Endothelial cell (in vitro differentiated cells): ENCODE measurements around the gene RGS3. TPM values are rescaled to one million over a fixed set of nuclear protein-coding genes. Genes with fewer than 3 reads are reported as not detected.
A peak's percentile ranks its signal among the peaks of the same experiment; 100 is the strongest.

Experiments
- DNase-seq: peaks from one replicate; pipeline ENCODE4 v3.0.0; 2021; ENCODE audit warnings: low spot score
- H3K27ac Mint-ChIP-seq: one replicate; pipeline ENCODE4 v1.8.0; 2021; ENCODE audit warnings: mixed read lengths, inconsistent platforms; ENCODE audit not compliant: unreplicated experiment
- H3K27me3 Mint-ChIP-seq: one replicate; pipeline ENCODE4 v1.8.0; 2021; ENCODE audit warnings: mild to moderate bottlenecking, moderate library complexity, mixed read lengths, inconsistent platforms; ENCODE audit not compliant: unreplicated experiment
- H3K36me3 Mint-ChIP-seq: one replicate; pipeline ENCODE4 v1.8.0; 2021; ENCODE audit warnings: mild to moderate bottlenecking, low read depth, mixed read lengths, inconsistent platforms; ENCODE audit not compliant: unreplicated experiment
- H3K4me1 Mint-ChIP-seq: one replicate; pipeline ENCODE4 v1.8.0; 2021; ENCODE audit warnings: mild to moderate bottlenecking, mixed read lengths, inconsistent platforms; ENCODE audit not compliant: unreplicated experiment
- H3K4me3 Mint-ChIP-seq: one replicate; pipeline ENCODE4 v1.8.0; 2021; ENCODE audit warnings: mild to moderate bottlenecking, mixed read lengths, inconsistent platforms; ENCODE audit not compliant: unreplicated experiment
- H3K9me3 Mint-ChIP-seq: one replicate; pipeline ENCODE4 v1.8.0; 2021; ENCODE audit warnings: mixed read lengths, inconsistent platforms; ENCODE audit not compliant: unreplicated experiment
- CTCF ChIP-seq: fragments of 200-600 bp; sonication (generic); IDR thresholded peaks from one replicate; pipeline ENCODE4 v1.5.0; 2021; ENCODE audit warnings: antibody characterized with exemption; ENCODE audit not compliant: unreplicated experiment
- total RNA-seq: library from RNA; stranded (reverse); fragmentation: NEBNext Ultra II Directional; extraction: Animal tissue kit (Norgen Biotek cat#: 25700); gene quantifications from one replicate; pipeline ENCODE4 v1.2.1, GENCODE V29; 2021; ENCODE audit not compliant: unreplicated experiment

Gene RGS3
- total RNA-seq, 1 donor from 2014 or later = 474 TPM

GRCh38 chr9:113617550-113617949 lies 154.0 kb downstream of the RGS3 start:
- Mint-ChIP-seq H3K4me3 (no peak overlapping the region), H3K9me3 (no peaks in the 10 kb centered on the region), H3K36me3 (peaks cover 4% of the 10 kb centered on the region), H3K27me3 (peaks cover 27% of the 10 kb centered on the region), H3K27ac (peak overlapping the region; percentile 72), H3K4me1 (peaks cover 71% of the 10 kb centered on the region)
- no peak for DNase-seq
- no peak for TF ChIP-seq CTCF

GRCh38 chr9:113618836-113619490 lies 155.4 kb downstream of the RGS3 start:
- no peaks in the 10 kb centered on the region for H3K9me3 Mint-ChIP-seq
- H3K4me3 Mint-ChIP-seq = no peak overlapping the region
- H3K4me1 Mint-ChIP-seq = peaks cover 74% of the 10 kb centered on the region
- H3K36me3 Mint-ChIP-seq = peaks cover 4% of the 10 kb centered on the region
- H3K27me3 Mint-ChIP-seq = peaks cover 24% of the 10 kb centered on the region
- TF ChIP-seq CTCF = no peak
- peak overlapping the region; percentile 99 for H3K27ac Mint-ChIP-seq
- no peak for DNase-seq

- H3K4me1 Mint-ChIP-seq = peaks cover 69% of the 10 kb centered on the region
Measured at GRCh38 chr9:113619491-113620376, 156.2 kb downstream of the RGS3 start.

GRCh38 chr9:113620377-113621161 lies 157.0 kb downstream of the RGS3 start:
- TF ChIP-seq CTCF = no peak
- peaks cover 16% of the 10 kb centered on the region for H3K27me3 Mint-ChIP-seq
- H3K27ac Mint-ChIP-seq = peak overlapping the region; percentile 99
- no peak overlapping the region for H3K4me3 Mint-ChIP-seq
- H3K4me1 Mint-ChIP-seq = peaks cover 62% of the 10 kb centered on the region
- no peaks in the 10 kb centered on the region for H3K9me3 Mint-ChIP-seq
- peak; percentile 72 for DNase-seq
- H3K36me3 Mint-ChIP-seq = no peaks in the 10 kb centered on the region

More at GRCh38 chr9:113619491-113620376, 156.2 kb downstream of the RGS3 start:
- Mint-ChIP-seq H3K4me3 (no peak overlapping the region), H3K9me3 (no peaks in the 10 kb centered on the region), H3K27me3 (peaks cover 20% of the 10 kb centered on the region), H3K36me3 (no peaks in the 10 kb centered on the region), H3K27ac (peak overlapping the region; percentile 99)
- no peak for TF ChIP-seq CTCF
- DNase-seq = no peak
